GM18505 (cell line): ENCODE results near the gene LRWD1.
"Not testable (repeated sequence)": the region's sequence is repeated elsewhere in the genome, so short reads cannot be mapped to it uniquely, and the experiment has no call there.

Experiments
- ATAC-seq: cut with Tn5 transposase; IDR thresholded peaks from one replicate; pipeline ENCODE4 v1.9.1; 2021; ENCODE audit not compliant: unreplicated experiment
- POLR2A ChIP-seq: IDR thresholded peaks from 4 replicates; pipeline ENCODE4 v1.6.1; 2011; ENCODE audit warnings: borderline replicate concordance; ENCODE audit not compliant: insufficient read depth, insufficient read length; ENCODE audit errors: extremely low read depth

The LRWD1 gene

DNA sequence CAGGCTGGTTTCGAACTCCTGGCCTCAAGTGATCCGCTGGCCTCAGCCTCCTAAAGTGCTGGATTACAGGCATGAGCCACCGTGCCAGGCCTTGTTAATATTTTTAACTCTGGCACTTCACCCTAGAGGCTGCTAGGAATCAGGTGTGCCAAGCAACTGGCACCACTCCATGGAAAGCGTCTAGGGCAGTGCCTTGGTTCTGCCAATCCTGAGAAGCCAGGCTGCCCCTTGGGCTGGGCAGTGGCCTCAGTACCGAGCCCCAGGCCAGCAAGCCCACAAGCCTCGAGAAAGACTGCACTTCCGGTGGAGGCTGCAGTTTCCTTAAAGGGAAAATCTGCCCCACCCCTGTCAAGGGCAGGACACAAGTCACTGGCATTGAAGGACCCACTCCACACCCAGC lies 11.5 kb upstream of the LRWD1 start:
- no peak for TF ChIP-seq POLR2A
- no peak for ATAC-seq

DNA sequence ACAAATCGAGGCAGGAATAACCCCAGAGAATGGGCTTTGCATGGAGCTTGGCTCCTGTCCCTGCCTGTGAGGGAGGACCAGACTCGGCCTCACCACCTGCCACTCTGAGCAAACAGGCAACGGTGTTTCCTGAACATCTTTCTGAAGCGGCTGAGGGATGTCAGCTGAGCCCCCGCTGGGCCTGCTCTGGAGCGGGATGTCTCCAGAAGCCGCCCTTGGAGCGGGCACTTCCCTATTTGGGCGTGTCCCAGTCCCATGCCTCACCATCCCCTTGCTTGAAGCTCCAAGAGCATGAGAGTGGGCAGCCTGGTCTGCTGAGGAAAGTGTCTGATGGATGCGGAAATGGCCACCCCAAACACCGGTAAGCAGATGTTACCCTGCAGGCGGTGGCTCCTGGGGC lies 10.3 kb upstream of the LRWD1 start:
- TF ChIP-seq POLR2A: no peak
- no peak for ATAC-seq

DNA sequence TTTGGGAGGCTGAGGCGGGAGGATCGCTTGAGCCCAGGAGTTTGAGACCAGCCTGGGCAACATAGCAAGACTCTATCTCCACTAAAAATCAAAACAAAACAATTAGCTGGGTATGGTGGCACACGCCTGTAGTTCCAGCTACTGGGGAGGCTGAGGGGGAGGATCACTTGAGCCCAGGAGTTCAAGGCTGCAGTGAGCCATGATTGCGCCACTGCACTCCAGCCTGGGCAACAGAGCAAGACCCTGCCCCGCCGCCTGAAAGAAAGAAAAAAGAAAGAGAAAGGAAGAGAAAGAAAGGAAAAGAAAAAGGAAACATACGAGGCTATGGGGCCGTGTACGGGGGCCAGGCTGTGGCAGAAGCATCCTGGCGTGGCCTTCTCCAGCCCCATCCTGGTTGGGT lies 9.9 kb upstream of the LRWD1 start:
- ATAC-seq: not testable (repeated sequence)

DNA sequence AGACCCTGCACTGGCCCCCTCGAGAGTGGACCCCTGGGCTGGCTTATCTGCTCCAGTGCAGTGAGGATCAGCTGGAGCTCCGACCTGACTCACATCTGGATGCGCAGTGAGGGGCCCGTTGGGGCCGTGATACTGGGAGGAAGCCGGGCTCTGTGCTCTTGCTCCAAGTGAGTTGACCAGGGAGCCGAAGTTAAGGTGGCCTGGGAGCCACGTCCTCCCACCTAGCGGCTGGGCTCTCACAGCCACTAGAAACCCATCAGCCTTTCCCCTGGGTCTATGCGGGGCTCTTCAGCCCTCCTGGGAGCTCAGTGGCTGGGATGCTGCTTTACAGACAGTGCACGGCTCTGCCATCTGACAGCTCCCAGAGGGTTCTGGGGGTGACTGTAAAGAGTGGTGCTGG lies 9.2 kb upstream of the LRWD1 start:
- no peak for TF ChIP-seq POLR2A
- no peak for ATAC-seq

DNA sequence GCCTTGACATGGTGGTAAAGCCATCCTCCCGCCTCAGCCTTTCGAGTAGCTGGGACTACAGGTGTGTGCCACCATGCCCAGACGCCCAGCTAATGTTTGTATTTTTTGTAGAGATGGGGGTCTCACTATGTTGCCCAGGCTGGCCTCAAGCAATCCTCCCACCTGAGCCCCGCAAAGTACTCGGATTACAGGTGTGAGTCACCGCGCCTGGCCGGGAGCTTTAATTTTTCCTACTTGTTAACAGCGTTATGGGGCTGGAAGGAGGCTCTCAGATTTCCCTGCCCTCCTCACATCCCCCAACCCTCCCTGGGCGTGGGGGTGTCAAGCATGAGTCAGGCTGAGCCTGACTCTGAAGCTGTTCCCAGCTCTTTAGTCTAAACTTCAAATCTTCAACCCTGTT lies 8.5 kb upstream of the LRWD1 start:
- no peak for ATAC-seq
- no peak for TF ChIP-seq POLR2A

DNA sequence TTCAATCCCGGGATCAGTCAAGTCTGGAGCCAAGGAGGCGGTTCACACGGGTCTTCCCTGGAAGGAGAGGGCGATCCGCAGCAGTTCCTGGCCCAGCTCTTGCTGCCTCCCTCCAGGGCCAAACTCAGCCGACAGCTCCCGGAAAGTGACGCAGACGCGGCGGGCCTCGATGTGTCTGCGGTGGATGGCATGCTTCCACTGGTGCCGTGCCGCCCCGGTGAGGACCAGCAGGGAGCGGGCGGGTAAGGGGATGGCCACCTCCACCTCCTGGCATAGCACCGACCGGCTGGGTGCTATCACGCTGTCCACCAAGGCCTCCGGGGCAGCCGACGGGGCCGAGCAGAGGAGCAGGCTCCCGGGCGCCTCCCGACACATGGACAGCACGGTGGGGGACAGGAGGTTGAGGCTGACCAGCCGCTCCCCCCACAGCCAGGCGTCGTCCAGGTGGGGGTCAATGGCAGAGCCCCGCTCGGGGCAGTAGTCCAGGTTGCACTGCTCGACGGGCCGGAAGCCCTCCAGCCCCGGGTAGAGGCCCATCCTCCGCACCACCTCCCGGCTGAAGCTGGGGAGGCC lies 7.3 kb upstream of the LRWD1 start:
- no peak for TF ChIP-seq POLR2A
- no peak for ATAC-seq

DNA sequence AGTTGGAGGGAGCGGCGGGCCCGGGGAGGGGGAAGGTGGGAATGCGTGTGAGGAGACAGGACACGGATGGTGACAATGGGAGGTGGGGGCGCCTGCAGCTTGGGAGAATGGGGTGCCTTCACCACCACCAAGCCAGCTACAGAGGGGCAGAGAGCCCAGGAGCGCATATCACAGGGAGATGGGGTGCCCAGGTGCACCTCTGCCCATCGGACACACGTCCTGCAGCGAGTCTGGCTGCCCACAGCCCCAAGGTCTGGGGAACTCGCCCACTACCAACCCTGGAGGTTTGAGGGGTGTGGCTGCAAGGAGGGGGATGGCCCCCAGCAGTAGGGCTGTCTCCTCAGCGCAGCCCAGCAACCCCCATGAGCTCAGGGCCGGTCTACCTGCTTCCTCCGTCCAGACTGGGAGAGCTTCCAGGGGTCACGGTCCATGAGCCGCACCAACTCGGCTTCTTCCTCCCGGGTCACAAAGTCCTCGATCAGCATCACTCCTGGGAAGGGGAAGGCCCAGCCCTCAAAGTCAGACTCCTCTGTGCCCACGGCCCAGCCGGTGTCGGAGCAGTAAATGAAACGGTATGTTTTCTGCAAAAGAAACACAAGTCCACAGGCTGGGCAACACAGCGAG lies 5.5 kb upstream of the LRWD1 start:
- no peak for TF ChIP-seq POLR2A
- ATAC-seq: no peak

DNA sequence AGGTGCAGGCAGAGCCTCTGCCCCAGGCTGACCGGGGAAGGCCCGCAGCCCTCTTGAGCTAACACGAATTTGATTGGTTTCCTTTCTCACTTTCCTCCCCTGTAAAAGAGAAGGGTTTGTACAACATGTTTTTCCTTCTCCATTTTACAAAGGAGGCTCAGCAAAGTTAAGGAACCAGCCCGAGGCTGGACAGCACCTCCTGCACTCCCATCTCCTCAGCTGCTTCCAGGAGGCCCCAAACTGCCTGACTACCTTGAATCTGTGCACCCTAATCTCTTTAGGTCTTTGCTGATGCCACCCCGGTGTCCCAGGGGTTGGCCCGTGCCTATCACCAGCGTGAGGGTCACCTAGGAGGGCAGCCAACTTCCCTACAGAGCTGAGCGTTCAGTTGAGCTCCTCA lies 4.3 kb upstream of the LRWD1 start:
- no peak for ATAC-seq
- no peak for TF ChIP-seq POLR2A

DNA sequence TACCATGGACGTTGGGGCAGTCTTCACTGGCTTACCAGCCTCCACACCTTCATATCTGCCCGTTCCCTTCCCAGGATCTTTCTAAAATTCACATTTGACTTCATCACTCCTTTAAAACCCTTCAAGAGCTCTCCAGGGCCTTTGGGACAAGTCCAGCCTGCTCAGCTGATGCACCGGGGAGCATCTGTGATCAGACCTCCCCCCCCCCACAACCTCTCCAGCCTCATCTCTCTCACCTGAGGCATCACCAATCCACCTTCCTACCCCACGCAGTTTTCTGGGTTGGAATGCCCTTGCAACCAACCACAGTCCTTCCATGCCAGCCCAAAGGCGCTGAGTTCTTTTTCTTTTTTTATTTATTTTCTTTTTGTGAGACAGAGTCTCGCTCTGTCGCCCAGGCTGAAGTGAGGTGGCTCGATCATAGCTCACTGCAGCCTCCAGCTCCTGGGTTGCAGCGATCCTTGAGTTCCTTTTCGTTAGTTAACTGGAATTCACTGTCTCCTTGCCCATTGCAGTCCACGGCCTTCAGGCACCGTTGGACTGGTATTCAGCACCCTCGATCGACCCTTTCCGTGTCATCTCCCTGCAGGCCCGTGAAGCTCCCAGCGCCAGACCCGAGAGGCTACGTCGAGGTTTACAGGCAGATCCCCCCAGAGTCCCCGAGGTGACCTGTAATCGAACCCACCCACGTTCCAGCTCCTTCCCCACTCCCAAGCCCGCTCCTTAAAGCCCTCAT lies 775 bp upstream of the LRWD1 start:
- no peak for ATAC-seq
- no peak for TF ChIP-seq POLR2A

DNA sequence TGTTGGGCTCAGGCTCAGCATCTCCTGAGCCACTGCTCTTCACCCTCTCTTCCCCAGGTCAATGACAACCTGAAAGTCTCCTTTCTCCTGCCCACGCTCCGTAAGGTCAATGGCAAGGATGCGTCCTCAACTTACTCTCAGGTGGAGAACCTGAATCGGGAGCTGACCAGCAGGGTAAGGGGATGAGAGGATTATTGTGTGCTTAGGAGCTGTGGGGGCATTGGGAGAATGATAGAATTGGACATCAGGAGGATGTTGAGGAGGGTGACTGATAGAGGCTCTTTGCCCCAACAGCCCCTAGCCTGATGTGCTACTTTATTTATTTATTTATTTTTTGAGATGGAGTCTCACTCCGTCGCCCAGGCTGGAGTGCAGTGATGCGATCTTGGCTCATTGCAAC lies 1.3 kb downstream of the LRWD1 start:
- ATAC-seq: no peak

DNA sequence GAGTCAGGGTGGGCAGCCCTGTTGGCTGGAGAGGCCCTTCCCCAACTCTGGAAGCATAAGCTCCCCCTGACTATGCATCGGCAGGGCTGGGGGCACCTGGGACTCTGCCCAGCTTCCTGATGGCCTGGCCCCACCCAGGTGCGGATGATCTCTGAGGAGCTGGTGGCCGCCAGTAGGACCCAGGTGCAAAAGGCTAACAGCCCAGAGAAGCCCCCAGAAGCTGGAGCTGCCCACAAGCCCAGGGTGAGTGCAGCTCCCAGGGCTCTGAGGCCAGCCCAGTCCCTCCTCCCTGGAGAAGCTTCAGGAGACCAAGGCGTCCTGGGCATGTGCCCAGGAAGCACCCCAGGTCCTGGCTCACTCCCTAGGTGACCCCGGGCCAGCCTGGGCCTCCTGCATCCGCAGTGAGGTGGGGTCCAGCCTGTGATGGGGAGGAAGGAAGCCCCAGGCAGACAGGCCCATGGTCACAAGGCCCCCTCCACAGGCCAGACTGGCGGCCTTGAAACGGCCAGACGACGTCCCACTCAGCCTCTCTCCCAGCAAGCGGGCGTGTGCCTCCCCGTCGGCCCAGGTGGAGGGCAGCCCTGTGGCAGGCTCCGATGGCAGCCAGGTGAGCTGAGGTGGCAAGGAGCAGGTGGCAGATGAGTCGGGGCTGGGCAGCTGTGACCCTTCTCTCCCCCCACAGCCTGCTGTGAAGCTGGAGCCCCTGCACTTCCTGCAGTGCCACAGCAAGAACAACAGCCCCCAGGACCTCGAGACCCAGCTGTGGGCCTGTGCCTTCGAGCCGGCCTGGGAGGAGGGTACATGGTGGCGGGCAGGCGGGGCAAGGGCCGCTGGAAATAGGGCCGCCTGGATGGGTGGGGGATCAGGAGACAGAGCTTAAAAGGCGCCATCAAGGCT lies 3.0 kb downstream of the LRWD1 start:
- TF ChIP-seq POLR2A: no peak
- no peak for ATAC-seq

More for the DNA sequence above, 1.3 kb downstream of the LRWD1 start:
- no peak for TF ChIP-seq POLR2A

DNA sequence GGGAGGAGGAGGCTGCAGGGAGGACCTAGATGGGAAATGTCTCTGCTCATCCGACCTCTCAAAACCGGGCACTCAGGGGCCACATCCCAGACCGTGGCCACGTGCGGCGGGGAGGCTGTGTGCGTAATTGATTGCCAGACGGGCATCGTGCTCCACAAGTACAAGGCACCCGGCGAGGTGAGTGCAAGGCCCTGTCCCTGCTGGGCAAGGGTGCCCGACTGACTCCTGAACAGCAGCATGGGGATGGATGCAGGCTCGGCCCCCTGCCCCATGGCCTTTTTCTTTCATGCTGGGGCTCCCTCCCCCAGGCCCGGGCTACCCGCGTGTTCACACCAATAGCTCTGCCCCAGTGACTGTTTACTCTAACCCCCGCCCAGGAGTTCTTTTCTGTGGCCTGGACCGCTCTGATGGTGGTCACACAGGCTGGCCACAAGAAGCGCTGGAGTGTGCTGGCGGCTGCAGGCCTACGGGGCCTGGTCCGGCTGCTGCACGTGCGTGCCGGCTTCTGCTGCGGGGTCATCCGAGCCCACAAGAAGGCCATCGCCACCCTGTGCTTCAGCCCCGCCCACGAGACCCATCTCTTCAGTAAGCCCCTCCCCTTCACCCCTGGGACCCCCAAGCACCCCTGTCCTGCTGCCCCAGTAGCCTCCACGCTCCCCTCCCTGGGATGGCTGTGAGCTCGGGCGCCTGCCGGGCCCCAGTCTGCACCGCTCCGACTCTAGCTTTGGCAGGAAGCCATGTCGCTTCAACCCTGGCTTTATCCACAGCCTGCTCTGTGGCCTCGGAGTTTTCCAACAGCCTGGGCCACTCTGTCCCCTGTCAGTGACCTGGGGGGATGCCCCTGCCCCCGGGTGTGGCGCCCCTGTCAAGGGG lies 3.9 kb downstream of the LRWD1 start:
- no peak for TF ChIP-seq POLR2A

More for the DNA sequence above, 3.9 kb downstream of the LRWD1 start:
- ATAC-seq: no peak
